GM19397 (cell line): Measurements from ENCODE around the gene AEBP1.

ENCODE experiments used
- ATAC-seq: cut with Tn5 transposase; IDR thresholded peaks from one replicate; pipeline ENCODE4 v1.9.1; 2021; ENCODE audit warnings: mild to moderate bottlenecking, moderate library complexity; ENCODE audit not compliant: unreplicated experiment

The AEBP1 gene

DNA sequence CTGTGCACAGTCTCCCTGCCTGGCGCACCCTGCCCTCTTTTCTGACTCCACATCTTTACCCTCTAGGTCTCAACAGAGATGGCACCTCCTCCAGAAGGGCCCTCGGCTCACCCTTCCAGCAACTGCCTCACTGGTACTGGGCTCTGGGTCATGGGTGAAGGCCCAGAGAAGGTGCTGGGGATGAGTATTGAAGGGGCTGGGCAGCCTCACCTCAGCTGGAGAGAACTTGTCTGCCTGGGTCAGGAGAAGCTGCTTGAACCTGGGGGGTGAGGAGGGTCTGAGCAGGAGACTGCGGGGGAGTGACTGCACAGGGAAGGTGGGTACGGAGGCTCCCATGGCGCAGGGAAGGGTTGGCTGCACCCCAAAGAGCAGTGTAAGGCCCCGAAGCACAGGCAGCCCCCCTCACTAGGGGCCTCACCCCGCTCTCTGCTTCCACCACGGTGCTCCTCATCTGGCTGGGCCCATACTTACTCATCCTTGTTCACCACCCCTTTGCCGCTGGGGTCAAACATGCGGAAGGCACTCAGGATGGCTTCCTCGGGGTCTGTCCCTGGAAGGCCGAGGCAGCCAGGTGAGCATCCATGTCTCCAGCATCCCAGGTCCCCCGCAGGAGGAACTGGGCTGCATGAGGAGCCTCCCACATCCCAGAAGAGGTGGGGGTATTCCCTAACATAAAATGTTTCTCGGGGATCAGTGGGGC is 35.3 kb downstream of the AEBP1 start:
- ATAC-seq = no peak

DNA sequence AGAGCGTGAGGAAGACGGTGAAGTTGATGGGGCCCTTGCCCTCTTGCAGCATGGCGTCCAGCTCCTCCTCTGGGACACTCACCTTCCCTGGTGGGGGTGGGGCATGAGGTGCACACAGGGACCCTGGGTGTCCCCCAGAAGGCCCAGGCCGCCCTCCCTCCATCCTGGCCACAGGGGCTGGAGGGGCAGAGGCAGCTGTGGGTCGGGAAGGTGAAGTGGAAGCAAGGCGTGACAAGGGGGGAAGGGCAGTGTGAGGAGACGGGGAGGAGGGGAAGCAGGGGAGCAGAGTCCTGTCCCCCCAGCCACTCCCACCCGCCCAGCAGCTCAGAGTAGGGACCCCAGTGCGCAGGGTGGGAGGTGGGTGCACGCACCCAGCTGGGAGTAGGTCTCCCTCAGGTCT is 36.2 kb downstream of the AEBP1 start:
- no peak for ATAC-seq

DNA sequence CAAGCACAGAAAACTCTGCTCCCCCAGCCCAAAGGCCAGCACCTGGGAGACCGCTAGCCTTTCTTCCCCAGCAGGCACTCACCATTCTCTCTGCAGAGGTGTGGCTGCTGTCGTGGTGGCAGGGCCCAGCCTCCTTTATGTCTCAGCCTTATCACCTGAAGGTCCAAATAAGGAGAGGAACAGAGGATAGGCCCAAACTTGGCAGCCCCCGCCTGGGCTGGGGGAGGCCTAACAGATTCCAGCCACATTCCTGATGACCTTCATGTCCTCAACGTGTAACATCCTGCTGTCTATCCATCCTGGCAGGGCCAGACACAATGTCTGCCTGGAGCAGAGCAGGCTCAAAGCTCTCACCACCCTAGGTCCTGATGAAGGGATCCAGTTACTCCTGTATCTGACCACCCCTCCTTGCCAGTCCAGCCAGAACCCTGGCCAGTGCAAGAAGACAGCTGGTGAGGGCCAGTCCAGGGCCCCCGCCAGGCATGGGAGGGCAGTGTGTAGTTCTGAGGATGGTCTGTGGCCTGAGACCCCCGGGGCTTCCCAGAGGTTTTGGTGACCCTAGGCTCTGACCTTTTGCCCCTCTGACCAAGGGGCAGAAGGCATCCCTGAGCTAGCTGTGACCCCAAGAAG is 37.2 kb downstream of the AEBP1 start, which contains the start of gene MYL7:
TSS of gene MYL7 (minus strand) at position 112 of the 630 bp plus-strand sequence. CDS start at position 85, 27 bp downstream.
- ATAC-seq = no peak

DNA sequence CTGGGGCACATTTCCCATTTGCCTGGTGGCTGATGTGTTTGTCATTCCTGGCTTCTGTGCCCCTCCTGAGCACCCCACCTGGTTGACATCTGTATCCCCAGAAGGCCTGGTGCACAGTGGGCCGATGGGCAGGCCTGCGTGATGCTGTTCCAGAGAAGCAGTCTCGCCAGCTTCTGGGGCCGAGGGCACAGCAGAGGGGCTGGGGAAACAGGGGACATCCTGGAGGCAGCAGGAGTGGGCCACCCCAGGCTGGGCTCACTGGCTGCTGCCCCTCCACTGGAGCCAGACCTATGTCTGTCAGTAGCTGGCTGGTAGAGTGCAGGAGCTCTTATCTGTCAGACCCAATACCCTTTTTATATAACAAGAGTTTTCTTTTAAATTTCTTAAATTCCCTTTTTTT is 37.9 kb downstream of the AEBP1 start:
- ATAC-seq = no peak

DNA sequence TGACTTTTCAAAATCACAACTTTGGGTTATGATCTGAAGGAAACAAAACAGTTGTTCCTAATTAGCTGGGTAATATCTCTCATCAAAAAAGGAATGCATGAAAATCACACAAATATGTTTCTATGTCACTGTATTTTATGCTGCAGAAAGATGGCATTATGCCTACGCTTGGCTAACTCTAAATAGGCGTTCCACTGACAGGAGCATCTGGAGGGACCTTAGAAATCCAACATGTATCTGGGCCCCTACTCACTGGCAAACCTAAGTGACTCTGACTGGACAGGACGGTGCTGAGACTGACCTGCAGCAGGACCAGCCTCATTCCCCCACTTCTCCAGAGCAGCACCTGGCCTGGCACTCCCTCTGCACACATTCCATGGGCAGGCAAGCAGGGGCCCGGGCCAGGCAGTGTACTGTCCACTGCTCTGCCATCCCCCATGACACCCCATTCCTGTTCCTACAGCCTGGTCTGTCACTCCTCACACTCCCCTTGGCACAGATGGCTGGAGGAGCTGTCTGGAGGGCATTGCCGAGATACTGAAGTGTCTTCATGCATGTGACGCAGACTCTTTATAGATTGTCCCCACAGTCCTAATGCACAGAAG is 39.6 kb downstream of the AEBP1 start:
- ATAC-seq = no peak

DNA sequence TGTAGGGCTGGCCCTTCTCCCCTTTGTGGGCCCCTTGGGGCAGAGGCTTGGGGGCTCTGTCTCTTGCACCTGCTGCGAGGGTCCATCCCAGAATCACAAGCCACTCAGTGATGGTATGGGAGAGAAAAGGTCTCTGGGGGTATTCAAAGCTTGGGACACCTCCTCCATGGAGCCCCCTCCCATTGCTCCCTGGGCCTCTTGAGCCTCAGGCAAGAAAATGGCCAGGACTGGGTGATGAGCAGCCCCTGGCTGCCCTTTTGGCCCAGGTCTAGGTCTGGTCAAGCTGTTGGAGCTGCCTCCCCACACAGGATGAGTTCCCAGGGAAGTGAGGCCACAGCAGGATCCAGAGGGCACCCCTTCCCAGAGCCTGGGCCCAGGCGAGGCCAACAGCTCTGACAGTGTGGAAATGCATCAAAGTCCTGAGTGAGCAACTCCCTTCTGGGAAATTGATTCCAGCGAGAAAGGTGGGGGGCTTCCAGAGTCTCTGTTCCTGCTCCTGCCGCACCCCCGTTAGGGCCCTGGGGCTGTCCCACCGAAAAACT is 40.4 kb downstream of the AEBP1 start:
- ATAC-seq = no peak

DNA sequence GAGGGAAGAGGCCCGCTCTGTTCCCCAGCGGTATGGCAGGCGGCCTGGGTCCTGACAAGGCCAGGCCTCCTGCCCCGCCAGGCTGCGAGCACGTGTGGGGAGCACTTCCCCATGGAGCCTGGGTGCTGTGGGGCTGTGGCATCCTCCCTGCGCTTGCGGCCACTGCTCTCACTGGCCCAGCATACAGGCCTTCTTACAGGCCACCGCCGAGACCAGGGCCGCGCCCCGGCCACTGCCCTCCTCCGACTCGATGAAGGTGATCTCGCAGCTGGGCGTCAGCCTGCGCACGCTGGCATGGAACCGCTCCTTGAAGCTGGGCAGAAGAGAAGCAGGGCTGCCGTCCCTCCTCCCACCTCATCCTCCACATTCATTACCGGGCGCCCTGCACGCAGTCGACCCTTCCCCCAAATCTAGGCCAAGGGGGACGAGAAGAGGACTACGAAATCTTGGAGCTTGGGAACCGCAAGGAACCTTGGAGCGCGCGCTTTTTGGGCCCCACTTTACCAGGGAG is 40.9 kb downstream of the AEBP1 start:
- ATAC-seq = no peak

DNA sequence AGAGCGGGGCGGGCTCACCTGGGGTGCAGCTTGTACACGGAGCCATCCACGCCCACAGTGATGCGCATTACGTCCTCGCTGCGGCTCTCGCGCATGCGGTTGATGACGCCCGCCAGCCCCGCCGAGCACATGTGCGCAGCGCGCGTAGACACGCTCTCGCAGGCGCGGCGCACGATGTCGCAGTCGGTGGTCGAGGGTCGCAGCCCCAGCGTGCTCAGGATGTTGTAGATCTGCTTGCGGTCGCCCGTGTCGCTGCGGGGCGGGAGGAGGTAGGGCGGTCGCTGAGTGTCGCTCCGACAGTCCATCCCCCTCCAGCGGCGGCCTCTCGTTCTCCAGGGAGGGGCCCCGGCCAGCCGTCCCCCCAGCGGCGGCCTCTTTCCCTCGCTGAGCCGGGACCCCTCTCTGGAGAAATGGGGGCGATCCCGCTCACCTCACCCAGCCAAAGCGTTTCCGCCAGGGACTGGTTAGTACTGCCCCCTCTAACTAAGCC is 41.4 kb downstream of the AEBP1 start:
- ATAC-seq = no peak

DNA sequence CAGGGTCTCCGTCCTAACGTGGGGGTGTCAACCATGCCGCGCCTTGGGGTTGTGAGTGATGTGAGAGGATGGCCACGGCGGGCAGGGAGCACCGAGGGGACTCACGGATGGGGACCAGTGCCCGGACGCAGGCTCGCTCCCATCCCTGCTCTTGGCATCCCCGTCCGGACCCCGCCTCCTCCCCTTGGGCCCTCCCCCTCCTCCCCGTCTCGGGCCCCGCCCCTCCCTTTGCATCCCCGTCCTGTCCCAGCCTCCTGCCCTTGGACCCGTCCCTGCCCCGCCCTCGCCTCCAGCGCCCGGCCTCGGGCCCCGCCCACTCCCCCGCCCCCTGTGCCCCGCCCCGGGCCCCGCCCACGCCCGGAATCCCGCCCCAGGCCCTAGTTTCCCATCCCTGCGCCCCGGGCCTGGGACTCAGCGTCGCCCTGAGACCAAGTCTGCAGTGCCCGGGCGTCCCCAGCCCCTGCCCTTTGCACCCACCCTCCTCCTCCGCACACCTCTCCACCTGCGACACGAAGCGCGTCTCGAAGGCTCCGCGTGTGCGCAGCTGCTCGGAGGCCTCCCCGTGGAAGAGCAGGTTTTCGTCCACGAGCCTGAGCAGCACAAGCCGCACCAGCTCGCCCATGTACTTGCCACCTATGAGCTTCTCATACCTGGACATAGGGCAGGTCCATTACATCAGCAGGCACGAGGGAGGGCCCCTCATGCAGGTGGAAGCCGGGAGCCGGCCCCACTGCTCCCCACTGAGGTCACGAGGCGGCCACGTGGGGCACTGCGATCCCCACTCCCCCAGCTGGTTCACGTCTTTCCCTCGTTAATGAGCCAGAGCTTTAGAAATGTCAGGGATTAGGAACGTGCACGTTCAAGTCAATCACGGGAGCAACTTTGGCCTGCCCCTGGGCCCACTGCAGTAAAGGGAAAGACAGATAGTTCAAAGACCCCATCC is 42.1 kb downstream of the AEBP1 start:
- ATAC-seq = no peak

DNA sequence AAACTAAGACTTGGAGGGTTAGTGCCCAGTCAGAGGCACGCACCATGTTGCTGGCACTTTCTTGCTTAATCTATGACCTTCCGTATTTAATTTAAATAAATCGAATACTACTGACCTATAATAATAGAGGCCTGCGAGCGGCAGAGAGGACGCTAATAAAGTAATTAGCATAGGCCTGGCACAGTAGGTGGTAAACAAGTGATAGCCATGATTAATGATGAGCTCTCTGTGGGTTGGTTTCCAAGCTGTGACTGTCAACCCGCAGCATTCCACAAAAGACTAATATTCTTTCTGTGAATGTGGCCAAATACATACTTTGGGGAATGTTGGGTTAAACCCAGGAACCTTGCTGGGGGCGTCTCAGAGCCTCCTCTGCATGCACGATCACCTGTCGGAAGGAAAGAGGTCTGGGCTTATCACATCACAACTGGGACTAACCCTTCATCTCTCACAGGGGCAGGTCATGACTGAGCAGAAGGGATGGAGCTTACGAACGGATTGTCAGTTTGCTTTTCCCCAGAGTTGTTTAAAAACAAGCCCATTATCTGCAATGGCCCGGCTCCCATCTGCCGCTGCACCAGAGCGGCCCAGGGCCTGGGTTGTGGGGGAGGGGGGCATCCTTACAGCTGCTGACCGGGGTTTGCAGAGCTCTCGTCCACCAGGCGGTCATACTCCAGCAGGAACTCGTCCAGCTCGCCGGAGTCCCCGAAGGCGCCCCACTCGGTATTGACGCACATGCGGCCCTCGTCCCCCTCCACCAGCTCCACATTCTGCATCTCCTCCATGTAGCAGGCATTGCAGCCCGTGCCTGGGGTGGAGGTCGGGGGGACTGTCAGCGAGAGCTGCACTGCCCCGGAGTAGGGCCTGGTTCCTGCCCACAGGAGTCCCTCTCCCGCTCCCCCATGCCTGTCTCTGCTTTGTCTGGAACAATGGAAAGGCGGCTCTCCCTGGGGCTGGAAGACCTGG is 43.2 kb downstream of the AEBP1 start:
- no peak for ATAC-seq

DNA sequence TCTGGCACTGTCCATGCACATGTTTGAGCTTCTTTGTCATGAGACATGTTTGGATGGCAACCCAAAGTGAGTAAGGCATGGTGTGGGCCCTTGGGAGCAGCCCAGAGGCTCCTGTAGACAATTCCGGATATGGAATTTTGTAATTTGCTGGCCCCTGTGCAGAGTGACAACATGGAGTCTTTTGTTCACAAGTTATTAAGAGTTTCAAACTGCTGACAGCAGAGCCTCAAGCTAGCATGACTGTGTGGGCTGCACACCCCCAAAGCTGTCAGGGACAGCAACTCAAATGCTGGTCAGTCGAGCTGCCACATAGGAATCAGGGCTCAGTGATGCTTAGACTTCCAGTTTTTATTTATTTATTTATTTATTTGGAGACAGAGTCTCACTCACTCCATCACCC is 44.0 kb downstream of the AEBP1 start:
- ATAC-seq = no peak

DNA sequence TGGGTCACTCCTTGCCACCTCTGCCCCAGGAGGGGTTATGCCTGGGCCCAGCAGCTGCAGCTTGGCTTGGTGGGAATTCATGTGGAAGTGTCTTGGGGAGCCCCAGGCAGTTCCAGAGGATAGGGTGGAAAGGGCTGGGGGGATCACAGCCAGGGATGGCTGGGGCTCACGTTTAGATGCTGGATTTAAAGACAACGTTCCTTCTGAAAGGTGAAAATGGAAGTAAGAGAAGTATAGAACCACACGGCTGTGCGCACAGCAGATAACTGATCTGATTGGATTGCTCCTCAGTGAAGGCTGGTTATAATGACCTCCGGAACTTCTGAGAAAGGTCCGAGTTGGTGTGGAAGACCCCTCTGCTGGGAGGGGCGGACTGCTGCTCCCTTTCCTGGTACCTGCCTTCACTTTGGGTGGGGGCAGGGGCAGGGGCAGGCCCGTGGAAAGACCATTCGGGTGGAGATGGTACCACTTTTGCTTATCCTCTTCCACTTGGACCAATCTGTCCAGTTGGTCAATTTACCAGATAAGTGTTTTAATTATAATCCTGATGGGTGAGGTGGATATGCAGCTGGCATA is 44.9 kb downstream of the AEBP1 start:
- ATAC-seq = no peak

DNA sequence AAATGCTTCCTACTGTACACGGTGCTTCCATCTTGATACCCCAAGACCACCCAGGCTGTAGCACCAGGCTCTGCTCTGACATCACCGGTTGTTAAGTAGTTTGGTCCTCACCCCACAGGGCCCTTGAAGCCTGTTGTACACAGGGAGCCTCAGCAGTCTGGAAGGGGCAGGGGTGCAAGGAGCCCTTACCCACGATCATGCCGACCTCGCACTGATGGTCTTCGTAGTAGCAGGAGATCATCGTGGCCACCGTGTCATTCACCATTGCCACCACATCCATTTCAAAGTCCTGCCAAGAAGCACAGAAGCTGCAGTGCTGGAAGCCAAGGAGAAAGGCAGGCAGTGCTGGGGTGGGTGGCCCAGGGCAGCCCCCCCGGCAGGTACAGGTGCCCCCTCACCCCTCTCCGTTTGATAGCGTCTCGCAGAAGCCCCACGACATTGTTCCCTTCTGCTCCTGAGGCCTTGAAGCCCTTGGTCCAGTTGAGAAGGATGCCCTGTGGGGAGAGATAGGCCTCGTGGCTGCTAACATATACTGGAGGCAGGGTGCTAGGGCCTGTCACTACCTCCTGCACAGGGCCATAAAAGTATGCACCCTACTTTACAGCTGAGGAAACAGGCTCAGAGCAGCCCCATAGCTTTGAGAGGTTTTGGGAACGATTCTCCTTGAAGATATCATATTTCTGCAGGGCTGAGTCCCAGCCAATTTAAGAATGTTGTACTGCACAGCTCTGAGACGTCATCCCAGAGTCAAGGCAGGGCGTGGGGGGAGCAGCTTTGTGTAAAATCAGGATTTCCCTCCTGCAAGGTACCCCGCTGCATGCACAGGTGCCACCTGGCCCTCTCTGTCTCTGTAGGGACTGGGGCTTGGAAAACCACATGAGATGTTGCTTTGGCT is 45.7 kb downstream of the AEBP1 start:
- ATAC-seq = no peak

DNA sequence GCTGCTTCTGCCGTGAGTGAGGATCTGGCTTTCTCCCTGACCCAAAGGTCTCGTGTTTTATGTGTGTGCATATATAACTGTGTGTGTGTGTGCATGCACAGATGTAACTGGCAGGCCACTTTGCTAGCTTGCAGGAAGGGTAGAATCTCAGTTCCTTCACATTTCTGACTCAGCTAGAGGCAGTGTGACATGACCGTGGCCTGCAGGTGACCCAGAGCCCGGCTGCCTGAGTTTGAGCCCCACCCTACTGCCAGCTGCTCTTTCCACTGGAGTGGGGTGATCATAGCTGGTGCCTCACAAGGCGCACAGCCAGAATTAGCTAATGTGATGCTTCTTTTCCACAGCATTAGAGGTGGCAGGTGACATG is 46.3 kb downstream of the AEBP1 start:
- no peak for ATAC-seq

DNA sequence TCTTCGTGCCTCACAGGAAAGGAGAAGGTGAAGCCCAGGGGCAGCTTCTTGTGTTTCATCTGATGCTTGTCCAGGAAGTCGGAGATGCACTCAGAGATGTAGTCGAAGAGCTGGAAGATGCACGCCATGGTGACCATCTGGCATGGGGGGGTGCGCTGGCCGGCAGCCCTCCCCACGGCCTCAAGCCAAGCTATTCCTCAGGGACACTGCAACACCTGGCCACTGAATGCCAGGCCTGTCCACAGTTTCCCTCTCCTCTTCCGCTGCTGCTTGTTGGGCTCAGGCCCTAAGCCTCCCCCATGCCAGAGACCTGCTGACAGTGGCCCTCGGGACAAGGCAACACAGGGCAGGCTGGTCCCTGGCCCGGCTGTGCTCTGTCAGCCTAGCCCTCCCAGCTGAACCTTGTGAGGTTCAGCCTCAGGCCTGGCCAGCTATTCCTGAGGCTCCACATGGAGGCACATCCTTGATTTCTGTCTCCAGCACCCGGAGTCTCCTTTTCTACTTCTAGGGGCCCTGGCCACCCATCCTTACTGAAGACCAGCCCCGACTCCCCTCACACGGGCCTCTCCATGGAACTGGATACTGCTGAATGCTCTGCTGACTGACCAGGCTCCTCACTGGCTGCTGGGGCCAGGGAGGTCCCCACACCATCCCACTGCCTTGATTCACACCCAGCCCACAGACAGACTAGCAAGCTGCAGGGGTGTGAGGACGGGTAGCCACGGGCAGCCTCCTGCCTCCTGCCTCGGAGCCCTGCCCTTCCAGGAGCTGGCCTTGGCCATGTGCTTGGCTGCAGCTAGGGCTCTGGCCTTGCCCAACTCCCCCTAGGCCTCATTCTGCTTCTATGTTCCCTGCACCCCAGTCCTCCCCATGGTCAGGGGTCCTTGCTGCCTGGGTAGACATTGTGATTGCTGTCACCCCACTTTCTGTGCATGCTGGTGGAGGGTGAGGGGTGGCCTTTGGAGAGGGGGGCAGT is 47.1 kb downstream of the AEBP1 start:
- no peak for ATAC-seq

DNA sequence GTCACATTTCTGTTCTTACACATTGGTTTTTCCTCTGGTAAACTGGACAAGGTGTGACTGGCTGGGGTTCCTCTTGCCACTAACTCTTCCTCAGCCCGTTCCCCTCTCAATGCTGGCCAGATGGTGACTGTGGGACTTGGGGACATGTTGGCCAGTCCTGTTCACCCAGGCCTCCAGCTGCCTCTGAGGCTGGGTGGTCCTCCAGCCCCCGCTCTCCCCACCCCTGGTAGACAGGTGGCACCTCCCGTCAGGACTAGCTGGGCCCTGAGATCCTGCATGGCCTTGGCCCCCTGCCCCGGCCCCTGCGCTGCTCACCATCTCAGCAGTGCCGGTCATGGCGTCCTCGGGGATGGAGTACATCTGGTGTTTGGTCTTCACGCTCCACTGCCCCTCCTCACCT is 47.8 kb downstream of the AEBP1 start:
- ATAC-seq = no peak
